Heart left ventricle (tissue), 16 donors: ENCODE data around the gene RAD51B. TPM values are rescaled to one million over a fixed set of nuclear protein-coding genes. Genes with fewer than 3 reads are reported as not detected.

ENCODE experiments used
- ATAC-seq, 4 donors: fragments of 200-7000 bp; cut with Tn5 transposase; one replicate each; pipeline ENCODE4 v1.9.1; 2020 to 2022; ENCODE audit warnings: moderate library complexity in 4 of 4, mild to moderate bottlenecking in 3 of 4, moderate number of reproducible peaks in 1 of 4
- DNase-seq, 5 donors: peaks; one replicate each; pipeline ENCODE4 v3.0.0-alpha.2; 2020
- H3K27ac ChIP-seq, 12 donors: fragments of 200-600 bp; sonication (generic) in 4 of 12; one replicate each; pipeline versions ENCODE4 v1.5.0 to v1.8.0; 2016 to 2022; ENCODE audit warnings: mild to moderate bottlenecking in 2 of 12
- H3K27me3 ChIP-seq, 9 donors: fragments of 200-600 bp; sonication (generic) in 2 of 9; one replicate each; pipeline versions ENCODE4 v1.5.1 to v1.8.0; 2016 to 2022; ENCODE audit warnings: mild to moderate bottlenecking in 3 of 9
- H3K36me3 ChIP-seq, 9 donors: fragments of 200-600 bp; sonication (generic) in 2 of 9; one replicate each; pipeline versions ENCODE4 v1.5.0 to v1.8.0; 2018 to 2022; ENCODE audit warnings: mild to moderate bottlenecking in 2 of 9
- H3K4me1 ChIP-seq, 12 donors: fragments of 200-600 bp; sonication (generic) in 4 of 12; one replicate each; pipeline versions ENCODE4 v1.5.0 to v1.8.0; 2016 to 2022; ENCODE audit warnings: mild to moderate bottlenecking in 3 of 12
- H3K4me3 ChIP-seq, 12 donors: fragments of 200-600 bp; sonication (generic) in 4 of 12; one replicate each; pipeline versions ENCODE4 v1.5.0 to v1.8.0; 2017 to 2022; ENCODE audit warnings: mild to moderate bottlenecking in 9 of 12, moderate library complexity in 4 of 12
- H3K9me3 ChIP-seq, 12 donors: fragments of 200-600 bp; sonication (generic) in 4 of 12; one replicate each; pipeline versions ENCODE4 v1.5.0 to v1.8.0; 2016 to 2022; ENCODE audit warnings: mild to moderate bottlenecking in 1 of 12
- CTCF ChIP-seq, 12 donors: fragments of 200-600 bp; sonication (generic) in 4 of 12; IDR thresholded peaks; one replicate each; pipeline versions ENCODE4 v1.5.0 to v1.8.0; 2018 to 2022; ENCODE audit warnings: antibody characterized with exemption in 12 of 12, mild to moderate bottlenecking in 5 of 12
- POLR2A ChIP-seq, 2 donors: fragments of 450-650 bp; IDR thresholded peaks; one replicate each; pipeline ENCODE4 v1.6.1; 2017; ENCODE audit warnings: antibody characterized with exemption in 2 of 2, mild to moderate bottlenecking in 2 of 2, moderate library complexity in 2 of 2
- WGBS, 4 donors: extraction: QIAGEN DNeasy Blood & Tissue Kit in 2 of 4; methylation state at CpG; one replicate each; pipeline versions ENCODE4 v1.1.5 to v1.1.7; 2013 to 2018; 5-methylcytosine and 5-hydroxymethylcytosine counted together
- intact Hi-C, 10 donors: fragments of 100-400 bp; cut with DNase I; formaldehyde crosslinking; loops; one replicate each; pipeline versions ENCODE4 v1.11.1 to v1.14.2; 2022
- polyA plus RNA-seq, 2 donors: library from polyadenylated mRNA; stranded (reverse); fragments of 200-250 nt; gene quantifications; one replicate each; pipeline ENCODE4 v1.2.3, GENCODE V29; 2013
- total RNA-seq, 9 donors: library from RNA; depleted of rRNA in 2 of 9; stranded (reverse); fragments of >200 nt in 2 of 9; fragmentation: NEBNext Ultra II Directional in 3 of 9; extraction: Animal tissue kit (Norgen Biotek cat#: 25700) in 3 of 9; gene quantifications; one replicate each; pipeline versions ENCODE4 v1.1.0 to v1.2.4, GENCODE V29; 2016 to 2023
- donor health status: ischemic (EF 13 %, LVEDD 7.1; RV severe dilation, severe dysfunction).
- donor health status: healthy with polysubstance abuse.
- donor health status: DM: no; HTN: yes; CAD: no.
- donor health status: DM: no; HTN: no; CAD: no.
- donor health status: ischemic (EF 25% LVEDD 6.9; RV normal size, moderate dysfunction).
- donor health status: ischemic (EF 25% LVEDD 5.7; RV mildly dilated, moderate dysfunction).
- donor health status: healthy.
- donor health status: DM: yes; HTN: yes; CAD: no.
- donor health status: ischemic (EF 35%, LVEDD 5.7; RV mildly dilated, moderate dysfunction).
- donor health status: nonischemic (EF 11% LVEDD 7.7; RV severe dilation, severe dysfunction).
- donor health status: DM: yes; HTN: yes; CAD: no.
- donor health status: PGD.
- donor health status: ischemic (EF 29% LVEDD 5.4; RV normal size, mild dysfunction).
- donor health status: nonischemic (EF 23%, LVEDD 6.1; RV moderate dilation, normal function).

The RAD51B gene
- total and polyA plus RNA-seq, 11 donors = 1.3 to 11.3 (median 3.2) TPM

- Histone ChIP-seq H3K27ac (peak overlapping the region in 6 of 12 donors; percentile 4 to 57 (median 30)), H3K36me3 (no peaks in the 10 kb centered on the region), H3K4me1 (peaks cover 0 to 17% (median 0%) of the 10 kb centered on the region in 12 donors), H3K27me3 (no peaks in the 10 kb centered on the region), H3K9me3 (peaks cover 0 to 17% (median 2%) of the 10 kb centered on the region in 12 donors), H3K4me3 (no peak overlapping the region)
- DNase-seq = no peak
- intact Hi-C loops = no loop called here
- TF ChIP-seq CTCF (IDR thresholded peaks at IDR 0.05) (no peak), POLR2A (IDR thresholded peaks at IDR 0.05) (no peak)
- ATAC-seq = no peak
- WGBS, 4 donors = 52 to 85% (median 79%) methylated on average over 1 of the region's 1 CpG
These were observed 212.6 kb downstream of the RAD51B start for GRCh38 chr14:68032154-68032553.

- ATAC-seq (peak in 1 of 4 donors; percentile 26), DNase-seq (no peak)
- H3K9me3 ChIP-seq = peaks cover 0 to 16% (median 2%) of the 10 kb centered on the region in 12 donors
- no peaks in the 10 kb centered on the region for H3K27me3 ChIP-seq
- H3K4me3 ChIP-seq = no peak overlapping the region
- WGBS, 4 donors = 39 to 93% (median 78%) methylated on average over 2 of the region's 2 CpGs
- no peaks in the 10 kb centered on the region for H3K36me3 ChIP-seq
- TF ChIP-seq CTCF (IDR thresholded peaks at IDR 0.05) (no peak), POLR2A (IDR thresholded peaks at IDR 0.05) (no peak)
- H3K4me1 ChIP-seq = peaks cover 0 to 17% (median 0%) of the 10 kb centered on the region in 12 donors
- peak overlapping the region in 3 of 12 donors; percentile 3 to 57 (median 17) for H3K27ac ChIP-seq
- intact Hi-C loops = no loop called here
These were observed 213.9 kb downstream of the RAD51B start for GRCh38 chr14:68033336-68033932.

- no peak overlapping the region for H3K4me3 ChIP-seq
- TF ChIP-seq POLR2A (IDR thresholded peaks at IDR 0.05) (no peak), CTCF (IDR thresholded peaks at IDR 0.05) (no peak)
- H3K27ac ChIP-seq = peak overlapping the region in 1 of 12 donors; percentile 80
- no peaks in the 10 kb centered on the region for H3K27me3 ChIP-seq
- H3K4me1 ChIP-seq = peaks cover 0 to 17% (median 0%) of the 10 kb centered on the region in 12 donors
- peaks cover 0 to 9% (median under 1%) of the 10 kb centered on the region in 12 donors for H3K9me3 ChIP-seq
- intact Hi-C loops = no loop called here
- H3K36me3 ChIP-seq = no peaks in the 10 kb centered on the region
- DNase-seq (no peak), ATAC-seq (no peak)
- 75 to 88% (median 85%) methylated on average over 2 of the region's 2 CpGs for WGBS, 4 donors
These were observed 215.3 kb downstream of the RAD51B start for GRCh38 chr14:68034896-68035295.

GRCh38 chr14:68036202-68036601 is 216.6 kb downstream of the RAD51B start:
- ATAC-seq (no peak), DNase-seq (no peak)
- TF ChIP-seq CTCF (IDR thresholded peaks at IDR 0.05) (no peak), POLR2A (IDR thresholded peaks at IDR 0.05) (no peak)
- H3K4me1 ChIP-seq = peaks cover 0 to 17% (median 0%) of the 10 kb centered on the region in 12 donors
- no peaks in the 10 kb centered on the region for H3K36me3 ChIP-seq
- no peaks in the 10 kb centered on the region for H3K27me3 ChIP-seq
- WGBS, 4 donors = 82 to 89% (median 86%) methylated on average over 6 of the region's 6 CpGs
- no peak overlapping the region for H3K4me3 ChIP-seq
- intact Hi-C loops = no loop called here
- peak overlapping the region in 3 of 12 donors; percentile 2 to 80 (median 40) for H3K27ac ChIP-seq
- H3K9me3 ChIP-seq = no peaks in the 10 kb centered on the region
